IMR-90 (cell line): Measurements from ENCODE around the gene AKT3. TPM values are rescaled to one million over a fixed set of nuclear protein-coding genes. Genes with fewer than 3 reads are reported as not detected.

ENCODE experiments used
- ATAC-seq: fragments of 200-7000 bp; cut with Tn5 transposase; 2 replicates; pipeline ENCODE4 v1.9.1; 2020; ENCODE audit warnings: low read depth, mild to moderate bottlenecking, moderate library complexity
- BruUV-seq: library from RNA; stranded (reverse); fragments of 400-500 nt; replicated peaks from 2 replicates; lab custom pipeline; 2021; lab: Mats Ljungman, UMichigan
- CTCF ChIA-PET: fragments of 300-600 bp; formaldehyde crosslinking; extraction: SDS; loops from one replicate; lab custom pipeline; 2021; ENCODE audit warnings: antibody characterized with exemption; lab: Yijun Ruan, JAX
- POLR2A ChIA-PET: fragments of 300-600 bp; sonication (Branson Sonifier 250); formaldehyde crosslinking; loops from one replicate; lab custom pipeline; 2022; ENCODE audit warnings: antibody characterized with exemption; ENCODE audit not compliant: unreplicated experiment; lab: Charles Lee
- DNase-seq: peaks from one replicate; pipeline ENCODE4 v3.0.0; 2013
- H2AFZ ChIP-seq: replicated peaks from 2 replicates; pipeline ENCODE3; 2013; ENCODE audit warnings: low read length, mild to moderate bottlenecking; ENCODE audit not compliant: poor library complexity
- H2AK5ac ChIP-seq: 2 replicates; pipeline ENCODE4 v1.6.1; 2013; ENCODE audit warnings: low read depth, low read length, inconsistent platforms
- H2AK9ac ChIP-seq: replicated peaks from 2 replicates; pipeline ENCODE3; 2013; ENCODE audit warnings: mild to moderate bottlenecking, low read depth, low read length, moderate library complexity; ENCODE audit not compliant: poor library complexity
- H2BK120ac ChIP-seq: 2 replicates; pipeline ENCODE4 v1.6.1; 2013; ENCODE audit warnings: low read depth, low read length, inconsistent platforms
- H2BK15ac ChIP-seq: 3 replicates; pipeline ENCODE4 v1.6.1; 2013; ENCODE audit warnings: low read depth, low read length, inconsistent platforms
- H2BK20ac ChIP-seq: 2 replicates; pipeline ENCODE4 v1.6.1; 2013; ENCODE audit warnings: low read depth, mild to moderate bottlenecking, inconsistent platforms, low read length, moderate library complexity
- H2BK5ac ChIP-seq: 2 replicates; pipeline ENCODE4 v1.6.1; 2013; ENCODE audit warnings: mild to moderate bottlenecking, low read depth, low read length, inconsistent platforms; ENCODE audit not compliant: poor library complexity, severe bottlenecking
- H3K14ac ChIP-seq: replicated peaks from 2 replicates; pipeline ENCODE4 v1.6.1; 2013; ENCODE audit warnings: low read depth, low read length, inconsistent platforms
- H3K18ac ChIP-seq: 2 replicates; pipeline ENCODE4 v1.6.1; 2013; ENCODE audit warnings: low read depth, low read length, control low read depth
- H3K23ac ChIP-seq: 2 replicates; pipeline ENCODE4 v1.6.1; 2013; ENCODE audit warnings: low read depth, low read length, inconsistent platforms
- H3K27ac ChIP-seq: 2 replicates; pipeline ENCODE4 v1.5.1; 2013; ENCODE audit warnings: mild to moderate bottlenecking, control low read depth, low read length; ENCODE audit not compliant: insufficient read depth
- H3K27me3 ChIP-seq: 2 replicates; pipeline ENCODE4 v1.6.1; 2013; ENCODE audit warnings: low read length; ENCODE audit not compliant: control insufficient read depth, insufficient read depth
- H3K36me3 ChIP-seq: 2 replicates; pipeline ENCODE4 v1.6.1; 2013; ENCODE audit warnings: low read length, mixed read lengths; ENCODE audit not compliant: control insufficient read depth, insufficient read depth
- H3K4ac ChIP-seq: 2 replicates; pipeline ENCODE4 v1.6.1; 2013; ENCODE audit warnings: low read depth, low read length, inconsistent platforms
- H3K4me1 ChIP-seq: 2 replicates; pipeline ENCODE4 v1.6.1; 2013; ENCODE audit warnings: low read length, mixed read lengths; ENCODE audit not compliant: control insufficient read depth, insufficient read depth
- H3K4me2 ChIP-seq: 2 replicates; pipeline ENCODE4 v1.6.1; 2013; ENCODE audit warnings: low read depth, mild to moderate bottlenecking, control low read depth, low read length, moderate library complexity
- H3K4me3 ChIP-seq: 2 replicates; pipeline ENCODE4 v1.5.1; 2013; ENCODE audit warnings: low read depth, mild to moderate bottlenecking, control low read depth, low read length, moderate library complexity; ENCODE audit not compliant: insufficient read depth
- H3K56ac ChIP-seq: 2 replicates; pipeline ENCODE4 v1.6.1; 2013; ENCODE audit warnings: low read length, inconsistent platforms; ENCODE audit not compliant: insufficient read depth; ENCODE audit errors: extremely low read depth
- H3K79me1 ChIP-seq, 2 experiments: 2 replicates each; pipeline ENCODE4 v1.6.1; 2013; ENCODE audit warnings: low read length in 2 of 2, inconsistent platforms in 1 of 2, low read depth in 1 of 2
- H3K9ac ChIP-seq: 2 replicates; pipeline ENCODE4 v1.6.1; 2013; ENCODE audit warnings: low read depth, low read length, control low read depth
- H3K9me1 ChIP-seq: 2 replicates; pipeline ENCODE4 v1.6.1; 2013; ENCODE audit warnings: low read length, inconsistent platforms; ENCODE audit not compliant: insufficient read depth
- H3K9me3 ChIP-seq: 2 replicates; pipeline ENCODE4 v1.6.1; 2013; ENCODE audit warnings: low read length; ENCODE audit not compliant: control insufficient read depth, insufficient read depth
- H4K20me1 ChIP-seq: 2 replicates; pipeline ENCODE4 v1.6.1; 2013; ENCODE audit warnings: low read length, inconsistent platforms; ENCODE audit not compliant: insufficient read depth
- H4K5ac ChIP-seq: 2 replicates; pipeline ENCODE4 v1.6.1; 2013; ENCODE audit warnings: mild to moderate bottlenecking, low read depth, low read length, control low read depth
- H4K8ac ChIP-seq, 2 experiments: 2 replicates each; pipeline ENCODE4 v1.6.1; 2013; ENCODE audit warnings: low read depth in 2 of 2, low read length in 2 of 2, control low read depth in 1 of 2, inconsistent platforms in 1 of 2
- H4K91ac ChIP-seq: 2 replicates; pipeline ENCODE4 v1.6.1; 2013; ENCODE audit warnings: low read depth, low read length, inconsistent platforms; ENCODE audit not compliant: insufficient read depth
- BHLHE40 ChIP-seq: fragments of 150-350 bp; IDR thresholded peaks from 2 replicates; pipeline ENCODE4 v1.6.1; 2016; ENCODE audit warnings: mild to moderate bottlenecking, low read depth, low read length
- MAFK ChIP-seq: IDR thresholded peaks from 2 replicates; pipeline ENCODE4 v1.6.1; 2012; ENCODE audit warnings: low read depth, low read length, improper control_type of control experiment
- NFE2L2 ChIP-seq: fragments of 150-350 bp; IDR thresholded peaks from 2 replicates; pipeline ENCODE4 v1.6.1; 2016; ENCODE audit warnings: low read depth, mild to moderate bottlenecking, low read length
- RAD21 ChIP-seq: IDR thresholded peaks from 2 replicates; pipeline ENCODE4 v1.6.1; 2012; ENCODE audit warnings: low read length, improper control_type of control experiment
- RFX5 ChIP-seq: IDR thresholded peaks from 2 replicates; pipeline ENCODE4 v1.8.0; 2012; ENCODE audit warnings: low read depth, mild to moderate bottlenecking, low read length, moderate library complexity
- SMC3 ChIP-seq: fragments of 150-350 bp; IDR thresholded peaks from 2 replicates; pipeline ENCODE4 v1.6.1; 2016; ENCODE audit warnings: low read depth, mild to moderate bottlenecking, antibody characterized with exemption, low read length, moderate library complexity
- whole genome bisulfite sequencing, 2 experiments: methylation state at CpG; one replicate each; pipeline versions ENCODE4 v1.1.5 to v1.1.7; 2013; ENCODE audit warnings: missing lambda C conversion rate in 2 of 2; ENCODE audit not compliant: insufficient read length in 1 of 2; ENCODE audit errors: extremely low coverage in 2 of 2; 5-methylcytosine and 5-hydroxymethylcytosine counted together
- dilution Hi-C: fragments of 300-500 bp; cut with HindIII; formaldehyde crosslinking; loops from one replicate; pipeline ENCODE4 v1.14.3; 2018; ENCODE audit warnings: low sequenced_read_pairs; ENCODE audit not compliant: unreplicated experiment
- in situ Hi-C: fragments of 300-500 bp; cut with MboI; formaldehyde crosslinking; loops from 3 replicates; pipeline ENCODE4 v1.14.3; 2019; ENCODE audit warnings: low sequenced_read_pairs, inconsistent platforms, mixed read lengths
- intact Hi-C: fragments of 100-400 bp; cut with micrococcal nuclease; formaldehyde crosslinking; loops from 2 replicates; pipeline ENCODE4 v1.10.0; 2022
- polyA plus RNA-seq, 3 experiments: library from polyadenylated mRNA; depleted of rRNA; stranded (reverse); fragments of >200 nt; gene quantifications; 2 replicates each; pipeline ENCODE4 v1.2.3, GENCODE V29; 2012; ENCODE audit warnings: low replicate concordance in 1 of 3
- total RNA-seq: library from RNA; depleted of rRNA; stranded (reverse); fragments of >200 nt; gene quantifications from 2 replicates; pipeline ENCODE4 v1.2.3, GENCODE V29; 2012

The AKT3 gene
- total and polyA plus RNA-seq, 2 of the 4 experiments (the other 2 are of a cell fraction), result 15.2 to 19.4 TPM

- Histone ChIP-seq H2BK20ac (no peak overlapping the region), H3K18ac (no peak overlapping the region), H2AK9ac (no peak overlapping the region), H2BK120ac (no peak overlapping the region), H3K9me3 (no peaks in the 10 kb centered on the region), H3K23ac (no peak overlapping the region), H2AK5ac (no peak overlapping the region), H4K91ac (no peak overlapping the region), H3K27ac (no peak overlapping the region), H3K56ac (no peak overlapping the region), H4K20me1 (no peaks in the 10 kb centered on the region), H2BK5ac (no peak overlapping the region), H2BK15ac (no peak overlapping the region), H3K4me3 (no peak overlapping the region), H3K79me1 (peaks cover 3 to 4% of the 10 kb centered on the region in 2 experiments; a peak in 2 of 4 replicates), H4K5ac (no peak overlapping the region), H3K9me1 (no peaks in the 10 kb centered on the region; the same call in 1 of the 2 replicates), H3K4ac (no peak overlapping the region), H3K9ac (no peak overlapping the region), H3K36me3 (0 out of 2 replicates have a peak, but pooled peaks cover 1% of the 10 kb centered on the region), H3K4me1 (no peaks in the 10 kb centered on the region), H2AFZ (no peak overlapping the region), H3K4me2 (no peak overlapping the region), H3K27me3 (no peaks in the 10 kb centered on the region), H4K8ac (no peak overlapping the region), H3K14ac (no peak overlapping the region)
- BruUV-seq, result no TSS peak
- TF ChIP-seq RFX5 (no peak), MAFK (no peak), NFE2L2 (no peak), BHLHE40 (no peak), RAD21 (no peak), SMC3 (no peak)
- dilution Hi-C loops (no loop called here), in situ Hi-C loops (no loop called here), intact Hi-C loops (no loop called here)
- no peak for ATAC-seq
- ChIA-PET CTCF (interaction anchor here (0.6 kb wide), 1 partner anchor 43 kb away, joined by 4 read pairs; no protein-coding TSS in a partner anchor), POLR2A (no interaction called here)
- 80% methylated on average over 1 of the region's 1 CpG; no CpG with 5 or more reads in 1 of the 2 experiments for WGBS, 2 experiments
- DNase-seq, result no peak
Measured at GRCh38 chr1:243535014-243535413, 315.0 kb downstream of the AKT3 start.
